Measurements from ENCODE around the gene TLCD3B.

DNA sequence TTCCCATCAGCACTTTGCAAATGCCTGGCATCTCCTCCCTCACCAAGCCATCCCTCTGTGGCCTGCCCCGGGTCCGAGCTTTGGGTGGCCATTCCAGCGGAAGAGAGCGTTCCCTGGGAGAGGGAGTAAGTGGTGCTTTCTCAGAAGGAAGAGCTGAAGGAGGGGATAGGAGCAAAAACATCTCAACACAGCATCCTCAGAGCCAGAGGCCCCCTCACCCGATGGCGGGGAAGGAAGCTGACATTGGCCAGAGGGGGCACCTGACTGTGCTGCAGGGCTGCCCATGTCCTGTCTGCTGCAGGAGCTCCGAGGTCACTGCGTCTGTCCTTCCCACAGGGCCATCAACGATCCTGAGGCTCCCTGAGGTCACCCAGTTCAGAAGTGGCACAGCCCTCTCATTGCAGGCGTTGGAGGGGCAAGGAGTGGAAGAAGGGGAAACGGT, 427 bp upstream of the TLCD3B start:
- TF ChIP-seq CTCF (conservative IDR thresholded peaks at IDR 0.05; ENCODE audit: low read depth, low read length): no peak
- no peak for TF ChIP-seq EZH2phosphoT487 (IDR thresholded peaks at IDR 0.05; ENCODE audit: borderline replicate concordance, low read length)
- TF ChIP-seq EZH2 (IDR thresholded peaks at IDR 0.05; ENCODE audit: low read length, unreplicated experiment): no peak

All from PC-3 (cell line).